Mucosa of rectum (tissue), 2 donors: ENCODE measurements around the gene PSD4.

ENCODE experiments used
- H3K27ac ChIP-seq, 2 donors: one replicate each; pipeline ENCODE4 v1.7.0; 2013; ENCODE audit warnings: inconsistent platforms in 2 of 2, low read depth in 2 of 2, low read length in 2 of 2
- H3K27me3 ChIP-seq, 2 donors: one replicate each; pipeline ENCODE4 v1.7.0; 2013; ENCODE audit warnings: low read length in 2 of 2; ENCODE audit not compliant: control insufficient read depth in 2 of 2, insufficient read depth in 2 of 2
- H3K36me3 ChIP-seq, 2 donors: one replicate each; pipeline ENCODE4 v1.7.0; 2013; ENCODE audit warnings: low read length in 2 of 2; ENCODE audit not compliant: control insufficient read depth in 2 of 2, insufficient read depth in 2 of 2
- H3K4me1 ChIP-seq, 2 donors: one replicate each; pipeline ENCODE4 v1.7.0; 2013; ENCODE audit warnings: low read length in 2 of 2, mild to moderate bottlenecking in 1 of 2; ENCODE audit not compliant: control insufficient read depth in 2 of 2, insufficient read depth in 2 of 2
- H3K4me3 ChIP-seq, 2 donors: one replicate each; pipeline ENCODE4 v1.7.0; 2013; ENCODE audit warnings: low read length in 2 of 2
- H3K9ac ChIP-seq, 2 donors: one replicate each; pipeline ENCODE4 v1.7.0; 2013; ENCODE audit warnings: low read length in 2 of 2, low read depth in 1 of 2, mild to moderate bottlenecking in 1 of 2
- H3K9me3 ChIP-seq, 2 donors: one replicate each; pipeline ENCODE4 v1.7.0; 2013; ENCODE audit warnings: low read length in 2 of 2; ENCODE audit not compliant: control insufficient read depth in 2 of 2
- donor health status: healthy.
- donor health status: Normal muscosa, but diverticular disease.

Gene PSD4

DNA sequence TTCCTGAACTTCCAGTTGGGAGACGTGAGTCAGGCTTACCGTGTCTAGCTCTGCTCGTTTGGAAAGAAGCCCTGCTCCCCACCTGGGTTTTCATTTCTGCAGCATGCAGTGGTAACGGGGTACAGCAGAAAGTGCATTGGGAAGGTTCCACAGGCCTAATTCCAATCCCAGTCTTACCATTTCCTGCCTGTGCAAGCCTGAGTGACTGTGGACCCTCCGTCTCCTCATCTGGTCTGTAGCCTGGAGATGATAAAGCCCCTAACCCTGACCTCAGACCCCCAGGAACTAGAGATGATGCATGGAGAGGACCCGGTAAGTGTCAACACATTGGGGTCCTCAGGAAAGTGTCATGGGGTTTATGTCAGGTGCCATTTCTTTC is 5.8 kb upstream of the PSD4 start:
- Histone ChIP-seq H3K36me3 (peaks cover 0 to 2% of the 10 kb centered on the region in 2 donors), H3K27me3 (no peaks in the 10 kb centered on the region), H3K27ac (peak overlapping the region; percentile 88 to 90), H3K4me1 (peaks cover 19 to 39% of the 10 kb centered on the region in 2 donors), H3K9ac (peak overlapping the region; percentile 46 to 61), H3K9me3 (no peaks in the 10 kb centered on the region), H3K4me3 (no peak overlapping the region)

DNA sequence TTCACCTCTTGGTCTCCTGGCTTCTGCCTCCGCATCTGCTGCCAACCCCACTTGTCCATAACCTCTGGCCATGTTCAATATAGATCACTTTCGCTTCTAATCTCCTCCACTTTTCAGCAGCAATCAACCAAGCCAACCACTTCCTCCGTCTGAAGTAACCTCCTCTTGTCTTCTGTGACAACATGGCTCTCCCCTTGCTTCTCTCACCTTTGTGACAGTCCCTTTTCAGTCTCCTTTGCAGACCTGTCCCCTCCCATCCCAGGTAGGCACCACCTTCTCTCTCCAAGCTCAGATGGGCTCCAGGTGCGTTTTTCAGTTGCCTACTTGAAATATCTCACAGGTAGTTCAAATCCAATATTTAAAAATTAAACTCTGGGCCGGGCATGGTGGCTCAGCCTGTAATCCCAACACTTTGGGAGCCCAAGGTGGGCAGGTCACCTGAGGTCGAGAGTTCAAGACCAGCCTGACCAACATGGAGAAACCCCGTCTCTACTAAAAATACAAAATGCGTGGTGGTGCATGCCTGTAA is 4.7 kb upstream of the PSD4 start:
- Histone ChIP-seq H3K36me3 (peaks cover 0 to 2% of the 10 kb centered on the region in 2 donors), H3K4me3 (no peak overlapping the region), H3K27ac (peak overlapping the region in 1 of 2 donors; percentile 88), H3K9ac (no peak overlapping the region), H3K9me3 (no peaks in the 10 kb centered on the region), H3K4me1 (peaks cover 23 to 38% of the 10 kb centered on the region in 2 donors), H3K27me3 (no peaks in the 10 kb centered on the region)

- Histone ChIP-seq H3K36me3 (peaks cover 0 to 2% of the 10 kb centered on the region in 2 donors), H3K27ac (no peak overlapping the region), H3K4me3 (no peak overlapping the region), H3K27me3 (no peaks in the 10 kb centered on the region), H3K9ac (no peak overlapping the region), H3K4me1 (peaks cover 23 to 32% of the 10 kb centered on the region in 2 donors), H3K9me3 (no peaks in the 10 kb centered on the region)
These were observed 4.2 kb upstream of the PSD4 start for GRCh38 chr2:113169586-113169985.

DNA sequence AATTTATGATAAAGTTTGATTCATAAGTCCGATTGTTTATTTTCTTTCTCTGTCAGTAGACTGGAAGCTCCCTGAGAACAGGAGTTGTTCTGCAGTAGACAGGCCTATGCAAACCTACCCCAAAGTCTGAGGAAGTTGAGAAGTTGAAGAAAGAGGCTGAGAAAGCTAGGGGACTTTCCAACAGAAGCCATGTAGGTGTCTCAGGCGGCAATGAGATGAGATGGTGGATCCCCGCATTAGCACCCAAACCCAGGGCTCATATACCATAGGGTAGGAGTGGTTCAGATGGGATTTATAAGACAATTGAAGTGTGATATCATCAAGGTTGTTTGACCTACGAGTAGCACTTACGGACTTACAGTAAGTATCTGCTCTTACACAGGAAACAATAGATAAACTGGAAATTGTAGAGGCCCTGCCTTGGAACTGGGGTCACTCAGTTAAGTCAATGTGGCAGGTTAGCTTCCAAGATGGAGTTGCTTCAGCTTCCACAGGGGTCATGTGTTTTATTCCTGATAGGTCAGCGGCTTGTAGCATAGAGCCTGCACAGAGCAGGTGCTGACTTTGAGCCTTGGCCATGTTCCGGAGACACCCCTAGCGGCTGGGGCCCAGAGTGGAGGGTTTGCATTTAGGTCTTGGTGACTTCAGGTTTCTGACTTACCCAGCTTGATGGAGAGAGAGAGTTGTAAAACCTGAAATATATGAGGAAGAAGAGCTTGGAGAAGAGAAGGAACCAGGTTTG is 2.3 kb upstream of the PSD4 start:
- Histone ChIP-seq H3K27me3 (no peaks in the 10 kb centered on the region), H3K9ac (no peak overlapping the region), H3K27ac (no peak overlapping the region), H3K9me3 (no peaks in the 10 kb centered on the region), H3K4me1 (peaks cover 20 to 21% of the 10 kb centered on the region in 2 donors), H3K36me3 (peaks cover 0 to 2% of the 10 kb centered on the region in 2 donors), H3K4me3 (no peak overlapping the region)

GRCh38 chr2:113172721-113173541 is 840 bp upstream of the PSD4 start:
- H3K9me3 ChIP-seq: no peaks in the 10 kb centered on the region
- H3K4me1 ChIP-seq: peaks cover 8 to 15% of the 10 kb centered on the region in 2 donors
- H3K27me3 ChIP-seq: no peaks in the 10 kb centered on the region
- H3K4me3 ChIP-seq: peak overlapping the region in 1 of 2 donors; percentile 4
- H3K36me3 ChIP-seq: peaks cover 0 to 2% of the 10 kb centered on the region in 2 donors
- H3K27ac ChIP-seq: peak overlapping the region in 1 of 2 donors; percentile 84
- no peak overlapping the region for H3K9ac ChIP-seq

- peaks cover 4 to 16% of the 10 kb centered on the region in 2 donors for H3K4me1 ChIP-seq
- no peaks in the 10 kb centered on the region for H3K9me3 ChIP-seq
- no peaks in the 10 kb centered on the region for H3K27me3 ChIP-seq
- peaks cover 0 to 2% of the 10 kb centered on the region in 2 donors for H3K36me3 ChIP-seq
- peak overlapping the region; percentile 30 to 58 for H3K4me3 ChIP-seq
- H3K9ac ChIP-seq: peak overlapping the region in 1 of 2 donors; percentile 43
- peak overlapping the region in 1 of 2 donors; percentile 84 for H3K27ac ChIP-seq
These were observed 592 bp downstream of the PSD4 start for GRCh38 chr2:113174376-113174750.

- H3K4me3 ChIP-seq: peak overlapping the region; percentile 33 to 58
- H3K27ac ChIP-seq: peak overlapping the region in 1 of 2 donors; percentile 84
- no peaks in the 10 kb centered on the region for H3K9me3 ChIP-seq
- peaks cover 6 to 16% of the 10 kb centered on the region in 2 donors for H3K4me1 ChIP-seq
- peak overlapping the region; percentile 5 to 60 for H3K9ac ChIP-seq
- peaks cover 0 to 2% of the 10 kb centered on the region in 2 donors for H3K36me3 ChIP-seq
- H3K27me3 ChIP-seq: no peaks in the 10 kb centered on the region
These were observed 1.4 kb downstream of the PSD4 start for GRCh38 chr2:113175042-113175628.

DNA sequence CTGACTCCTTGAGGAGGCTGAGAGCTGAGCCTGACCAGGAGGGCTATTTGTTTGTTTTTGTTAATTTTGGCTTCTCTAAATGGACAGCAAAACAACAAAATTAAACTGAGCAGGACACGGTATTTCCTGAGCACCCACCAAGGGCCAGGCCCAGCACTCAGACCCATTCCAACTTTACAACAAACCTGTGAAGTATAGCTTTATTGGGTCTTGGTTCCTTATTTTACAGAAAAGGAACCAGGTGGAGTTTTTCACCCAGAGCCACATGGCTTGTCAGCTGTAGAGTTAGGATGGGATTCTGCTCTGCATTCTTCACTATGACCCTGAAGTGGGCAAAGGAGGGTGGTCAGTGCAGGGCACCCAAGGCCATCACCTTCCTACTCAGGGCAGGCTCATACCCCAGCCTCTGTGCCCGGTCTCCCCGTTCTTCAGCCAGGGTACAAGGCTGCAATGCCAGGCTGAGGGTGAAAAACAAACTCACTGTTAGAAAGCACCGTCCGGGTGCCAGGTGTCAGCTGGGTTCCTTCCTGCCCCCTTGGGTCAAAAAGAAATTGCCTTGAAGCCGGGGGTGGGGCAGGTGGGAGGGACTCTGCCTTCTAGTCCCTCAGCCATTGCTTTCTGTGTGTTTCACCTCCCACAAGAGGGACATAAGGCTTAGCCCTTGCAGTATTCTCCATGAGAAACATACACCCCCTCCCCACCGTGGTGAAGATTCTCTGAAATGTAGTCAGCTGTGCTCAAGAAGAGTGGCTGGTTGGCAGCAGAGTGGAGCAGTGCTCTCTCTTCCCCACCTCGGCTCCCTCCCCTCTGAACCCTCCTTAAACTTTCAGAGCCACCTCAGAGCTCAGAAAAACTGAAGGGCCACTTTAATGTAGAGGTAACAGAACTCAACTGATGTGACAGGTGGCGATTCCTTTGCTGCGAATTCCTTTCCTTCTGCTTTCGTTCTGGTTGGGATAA is 2.2 kb downstream of the PSD4 start:
- H3K4me1 ChIP-seq: peaks cover 14 to 16% of the 10 kb centered on the region in 2 donors
- H3K36me3 ChIP-seq: peaks cover 0 to 2% of the 10 kb centered on the region in 2 donors
- H3K27ac ChIP-seq: peak overlapping the region in 1 of 2 donors; percentile 84
- H3K9ac ChIP-seq: peak overlapping the region in 1 of 2 donors; percentile 60
- H3K27me3 ChIP-seq: no peaks in the 10 kb centered on the region
- H3K4me3 ChIP-seq: peak overlapping the region in 1 of 2 donors; percentile 58
- H3K9me3 ChIP-seq: no peaks in the 10 kb centered on the region

- H3K9ac ChIP-seq: no peak overlapping the region
- no peaks in the 10 kb centered on the region for H3K9me3 ChIP-seq
- peaks cover 19 to 22% of the 10 kb centered on the region in 2 donors for H3K4me1 ChIP-seq
- no peak overlapping the region for H3K27ac ChIP-seq
- H3K27me3 ChIP-seq: no peaks in the 10 kb centered on the region
- peaks cover 0 to 2% of the 10 kb centered on the region in 2 donors for H3K36me3 ChIP-seq
- peak overlapping the region in 1 of 2 donors; percentile 58 for H3K4me3 ChIP-seq
These were observed 3.1 kb downstream of the PSD4 start for GRCh38 chr2:113176696-113177355.
